ENCODE data around the gene CCM2.
"Not testable (repeated sequence)": the region's sequence is repeated elsewhere in the genome, so short reads cannot be mapped to it uniquely, and the experiment has no call there.

Gene CCM2

DNA sequence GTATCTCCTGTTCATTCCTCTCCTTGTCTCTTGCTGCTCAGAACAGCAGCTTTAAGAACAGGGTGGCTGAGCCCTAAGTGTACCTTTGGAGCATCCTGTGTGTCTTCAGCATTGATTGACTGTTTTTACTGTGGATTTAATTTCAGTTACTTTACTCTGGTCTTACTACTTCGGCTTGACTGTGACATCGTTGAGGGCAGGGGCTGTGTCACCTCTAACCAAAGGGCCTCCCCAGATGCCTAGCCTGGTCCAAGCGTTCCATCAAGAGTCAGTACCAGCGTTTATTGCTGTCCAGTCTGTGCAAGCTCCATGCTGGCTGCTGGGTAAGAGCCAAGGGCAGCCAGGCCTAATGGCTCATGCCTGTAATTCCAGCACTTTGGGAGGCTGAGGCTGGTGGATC is 32.4 kb downstream of the CCM2 start:
- no peak for DNase-seq (ENCODE audit: low read depth in 2 of 3, low spot score in 2 of 3)

DNA sequence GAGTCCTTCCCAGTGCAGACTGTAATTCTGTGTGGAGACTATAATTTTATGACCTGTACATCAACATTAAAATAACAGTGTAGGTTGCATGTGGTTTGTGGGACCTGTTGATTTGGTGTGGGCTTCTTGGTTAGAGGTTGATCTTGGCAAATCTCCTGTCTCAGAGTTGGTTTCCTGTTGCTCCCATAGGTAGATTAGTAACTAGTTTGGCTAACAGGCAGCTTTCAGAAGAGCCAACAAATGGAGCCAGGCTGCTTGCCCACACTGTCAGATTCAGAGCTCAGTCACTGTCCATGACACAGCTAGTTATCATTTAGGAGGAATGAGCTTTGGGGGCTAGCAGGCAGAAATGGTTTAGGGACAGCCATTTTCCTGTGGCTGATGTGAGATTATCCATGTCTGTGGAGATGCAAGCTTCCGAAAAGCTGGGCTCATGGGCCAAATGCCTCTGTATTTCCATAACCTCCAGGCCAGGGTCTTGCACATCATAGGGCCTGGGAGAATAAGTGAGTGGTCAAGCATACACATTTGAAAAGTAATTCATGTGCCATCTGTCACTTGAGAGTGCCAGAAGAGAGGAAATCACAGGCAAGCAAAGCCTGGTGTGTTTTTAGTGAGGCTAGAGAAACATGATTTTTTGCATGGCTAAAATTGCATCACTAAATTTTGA is 33.4 kb downstream of the CCM2 start:
- DNase-seq (ENCODE audit: low read depth in 2 of 3, low spot score in 2 of 3), result no peak

DNA sequence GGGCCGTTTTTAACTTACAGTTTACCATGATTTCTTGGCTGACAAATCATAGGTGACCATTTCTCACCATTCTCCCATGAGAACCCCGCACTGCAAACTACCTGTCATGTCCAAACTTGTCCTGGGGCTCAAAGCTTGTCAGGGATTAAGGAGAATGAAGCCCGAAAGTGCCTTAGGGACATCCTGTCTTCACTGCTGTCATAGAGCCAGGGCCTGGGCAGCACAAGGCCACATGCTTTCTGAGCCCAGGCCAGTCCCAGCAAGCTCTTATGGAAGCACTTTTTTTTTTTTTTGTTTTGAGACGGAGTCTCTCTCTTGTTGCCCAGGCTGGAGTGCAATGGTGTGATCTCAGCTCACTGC is 33.9 kb downstream of the CCM2 start:
- DNase-seq (ENCODE audit: low read depth in 2 of 3, low spot score in 2 of 3), result no peak

DNA sequence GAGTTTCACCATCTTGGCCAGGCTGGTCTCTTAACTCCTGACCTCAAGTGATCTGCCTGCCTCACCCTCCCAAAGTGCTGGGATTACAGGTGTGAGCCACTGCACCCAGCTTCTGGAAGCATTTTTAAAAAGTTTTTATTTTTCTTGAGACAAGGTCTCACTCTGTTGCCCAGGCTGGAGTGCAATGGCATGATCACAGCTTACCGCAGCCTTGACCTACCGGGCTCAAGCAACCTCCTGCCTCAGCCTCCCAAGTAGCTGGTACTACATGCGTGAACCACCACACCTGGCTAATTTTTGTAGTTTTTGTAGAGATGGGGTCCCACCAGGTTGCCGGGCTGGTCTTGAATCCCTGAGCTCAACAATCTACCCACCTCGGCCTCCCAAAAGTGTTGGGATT is 34.7 kb downstream of the CCM2 start:
- not testable (repeated sequence) for DNase-seq (ENCODE audit: low read depth in 2 of 3, low spot score in 2 of 3)

DNA sequence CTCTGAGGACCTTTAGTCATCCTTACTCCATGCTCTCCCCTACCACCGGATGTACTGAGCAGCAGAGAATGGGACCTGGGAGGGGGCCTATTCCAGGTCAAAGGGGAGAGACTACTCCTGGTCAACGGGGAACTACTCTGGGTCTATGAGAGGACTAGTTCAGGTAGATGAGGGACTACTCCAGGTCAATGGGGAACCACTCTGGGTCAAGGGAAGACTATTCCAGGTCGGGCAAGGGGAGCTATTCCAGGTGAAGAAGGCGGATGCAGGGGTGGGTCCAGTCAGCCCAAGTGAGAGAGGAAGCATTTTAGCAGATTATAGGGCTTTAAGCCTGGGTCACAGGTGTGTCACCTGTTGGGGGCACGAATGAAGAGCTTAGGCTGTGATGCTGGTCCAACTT is 35.4 kb downstream of the CCM2 start:
- no peak for DNase-seq (ENCODE audit: low read depth in 2 of 3, low spot score in 2 of 3)

DNA sequence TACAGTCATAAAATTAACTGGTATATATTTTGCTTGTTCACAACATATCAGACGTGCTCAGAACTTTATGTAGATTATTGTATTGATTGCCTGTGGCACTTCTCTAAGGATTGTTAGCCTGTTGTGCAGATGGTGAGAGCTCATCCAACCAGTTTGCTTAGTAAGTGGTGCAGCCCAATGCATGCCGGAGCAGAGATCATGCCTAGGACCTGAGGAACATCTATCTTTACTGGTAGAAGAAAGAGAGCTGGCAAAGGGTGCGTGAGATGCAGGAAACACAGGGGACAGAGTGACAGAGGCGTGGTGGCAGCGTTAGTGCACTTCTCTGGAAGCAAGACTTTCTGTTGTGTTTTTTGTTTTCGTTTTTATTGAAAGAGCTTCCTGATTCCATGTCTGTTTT is 35.9 kb downstream of the CCM2 start:
- DNase-seq (ENCODE audit: low read depth in 2 of 3, low spot score in 2 of 3), result no peak

DNA sequence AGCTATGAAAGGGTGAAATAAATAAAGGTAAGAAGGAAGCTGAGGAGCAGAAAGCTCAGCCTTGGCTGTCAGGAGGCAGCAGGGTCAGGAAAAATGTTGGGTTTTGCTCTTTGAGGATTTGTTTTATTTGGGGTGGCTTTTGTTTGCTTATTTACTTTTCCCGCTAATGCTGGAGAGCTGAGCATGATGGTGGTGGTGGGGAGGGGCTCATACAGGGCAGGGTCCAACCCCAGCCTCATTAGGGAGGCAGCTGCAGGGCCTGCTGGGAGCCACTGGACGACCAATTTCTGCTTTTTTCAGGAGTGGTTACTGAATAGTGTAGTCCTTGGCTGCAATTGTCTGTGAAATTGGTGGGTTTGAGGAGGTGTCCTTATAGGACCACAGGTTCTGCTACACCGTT is 36.3 kb downstream of the CCM2 start:
- no peak for DNase-seq (ENCODE audit: low read depth in 2 of 3, low spot score in 2 of 3)

DNA sequence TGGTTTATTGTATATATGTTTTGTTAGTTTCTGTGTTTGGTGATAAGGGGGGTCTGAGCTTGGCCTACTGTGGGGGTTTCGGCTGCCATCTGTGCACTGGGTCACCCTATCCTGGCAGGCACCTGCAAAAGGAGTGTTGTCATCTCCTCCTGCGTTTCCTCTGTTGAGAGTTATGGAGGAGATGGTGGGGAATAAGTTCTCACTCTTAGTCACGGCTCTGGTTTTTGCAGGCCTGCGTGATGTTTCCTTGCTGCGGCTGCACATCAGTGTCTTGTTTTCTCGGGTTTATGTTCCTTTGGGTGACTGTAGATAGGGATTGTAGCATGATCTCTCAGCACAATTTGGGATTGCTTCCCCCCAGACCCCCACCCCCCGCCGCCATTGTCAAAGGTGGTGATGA is 36.8 kb downstream of the CCM2 start:
- no peak for DNase-seq (ENCODE audit: low read depth in 2 of 3, low spot score in 2 of 3)

DNA sequence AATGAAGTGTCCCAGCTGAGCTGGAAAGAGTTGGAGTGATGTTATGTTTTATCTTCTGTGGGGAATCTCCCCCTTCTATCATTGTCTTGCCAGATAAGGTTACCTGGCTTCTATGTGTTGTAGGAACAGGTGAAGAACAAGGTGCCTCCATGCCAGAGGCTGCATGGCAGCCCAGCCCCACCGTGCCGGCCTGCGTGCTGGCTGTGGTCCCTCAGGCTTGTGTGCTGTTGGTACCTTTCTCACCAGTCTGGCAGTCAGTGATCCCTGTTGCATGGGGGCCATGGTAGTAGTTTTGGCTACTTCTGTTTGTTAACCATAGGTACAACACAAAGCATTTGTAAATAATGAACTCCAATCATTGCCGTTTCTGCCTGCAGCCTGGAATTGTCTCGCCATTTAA is 37.9 kb downstream of the CCM2 start:
- no peak for DNase-seq (ENCODE audit: low read depth in 2 of 3, low spot score in 2 of 3)

DNA sequence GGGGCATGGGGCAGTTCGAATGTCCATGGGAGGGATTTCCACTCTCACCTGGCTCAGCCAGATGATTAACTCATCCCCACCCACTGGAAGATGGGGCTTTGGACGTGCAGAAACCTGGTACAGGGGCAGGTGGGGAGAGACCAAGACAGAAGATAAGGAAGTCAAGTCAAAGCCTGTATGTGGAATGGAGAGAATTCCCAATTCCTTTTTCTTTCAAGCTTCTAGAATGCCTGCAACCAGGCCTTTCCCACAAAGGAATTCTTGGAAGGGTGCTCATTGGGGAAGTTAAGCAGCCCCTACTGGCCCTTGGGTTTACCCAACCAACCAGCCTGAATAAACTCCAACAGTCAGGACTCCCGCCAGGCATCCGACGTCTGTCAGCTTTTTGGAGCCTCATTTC is 39.1 kb downstream of the CCM2 start:
- no peak for DNase-seq (ENCODE audit: low read depth in 2 of 3, low spot score in 2 of 3)

DNA sequence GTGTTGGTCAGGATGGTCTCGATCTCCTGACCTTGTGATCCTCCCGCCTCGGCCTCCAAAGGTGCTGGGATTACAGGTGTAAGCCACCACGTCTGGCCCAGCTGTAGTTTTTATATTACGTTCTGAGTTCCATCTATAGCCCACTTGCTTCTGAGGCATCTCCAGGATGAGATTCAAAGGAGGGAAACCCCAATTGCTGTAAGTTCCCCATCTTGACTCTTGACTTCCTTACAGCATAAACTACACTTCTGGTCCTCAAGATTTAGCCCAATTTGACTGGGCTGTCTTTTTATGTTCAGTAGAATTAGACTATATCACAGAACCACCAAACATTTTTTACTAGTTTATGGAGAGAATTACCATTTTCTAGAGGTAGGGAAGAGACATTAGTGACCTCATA is 44.3 kb downstream of the CCM2 start:
- DNase-seq (ENCODE audit: low read depth in 2 of 3, low spot score in 2 of 3), result no peak

DNA sequence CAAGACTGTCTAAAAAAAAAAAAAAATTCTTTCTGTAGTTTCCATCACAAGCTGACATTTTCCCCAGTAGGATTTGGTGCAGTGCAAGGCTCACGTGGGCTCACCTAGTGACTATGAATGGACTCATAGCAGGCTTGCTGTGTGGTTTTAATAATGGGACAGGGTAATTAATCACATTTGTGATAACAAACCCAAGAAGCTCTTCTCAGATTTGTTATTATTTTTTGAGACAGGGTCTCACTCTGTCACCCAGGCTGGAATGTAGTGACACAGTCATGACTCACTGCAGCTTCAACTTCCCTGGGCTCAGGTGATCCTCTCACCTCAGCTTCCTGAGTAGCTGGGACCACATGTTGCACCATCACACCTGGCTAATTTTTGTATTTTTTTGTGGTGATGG is 48.7 kb downstream of the CCM2 start:
- no peak for DNase-seq (ENCODE audit: low read depth in 2 of 3, low spot score in 2 of 3)

DNA sequence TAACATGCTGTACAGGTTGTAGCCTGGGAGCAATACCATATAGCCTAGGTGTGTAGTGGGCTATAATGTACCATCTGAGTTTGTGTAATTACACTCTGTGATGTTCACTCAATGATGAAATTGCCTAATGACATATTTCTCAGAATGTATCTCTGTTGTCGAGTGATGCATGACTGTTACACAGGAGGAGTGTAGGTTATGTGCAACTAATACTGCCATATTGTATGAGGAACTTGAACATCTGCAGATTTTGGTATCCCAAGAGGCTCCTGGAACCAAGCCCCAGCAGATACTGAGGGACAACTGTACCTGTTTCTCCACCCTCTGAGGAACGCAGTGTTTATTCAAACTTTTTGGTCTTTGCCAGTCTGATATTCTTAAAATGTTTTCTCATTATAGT is 50.2 kb downstream of the CCM2 start:
- DNase-seq (ENCODE audit: low read depth in 2 of 3, low spot score in 2 of 3), result no peak

DNA sequence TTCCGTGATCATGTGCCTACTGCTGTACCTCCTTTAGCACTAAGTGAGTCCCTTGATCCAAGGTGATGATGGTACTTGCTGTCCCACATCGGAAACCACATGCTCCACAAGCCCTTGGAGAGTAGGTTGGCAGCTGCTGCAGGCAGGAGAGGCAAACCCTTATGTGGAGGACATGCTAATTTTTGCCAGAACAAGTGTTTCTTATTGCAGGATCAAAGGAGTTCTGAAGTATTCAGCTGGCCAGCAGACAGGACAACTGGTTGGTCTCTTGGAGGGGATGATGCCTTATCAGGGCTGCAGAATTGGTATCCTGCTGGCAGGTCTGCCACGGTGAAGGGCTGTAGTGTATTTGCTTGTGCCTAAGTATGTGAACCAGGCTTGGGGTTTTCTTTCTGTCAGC is 52.0 kb downstream of the CCM2 start:
- DNase-seq (ENCODE audit: low read depth in 2 of 3, low spot score in 2 of 3), result no peak

DNA sequence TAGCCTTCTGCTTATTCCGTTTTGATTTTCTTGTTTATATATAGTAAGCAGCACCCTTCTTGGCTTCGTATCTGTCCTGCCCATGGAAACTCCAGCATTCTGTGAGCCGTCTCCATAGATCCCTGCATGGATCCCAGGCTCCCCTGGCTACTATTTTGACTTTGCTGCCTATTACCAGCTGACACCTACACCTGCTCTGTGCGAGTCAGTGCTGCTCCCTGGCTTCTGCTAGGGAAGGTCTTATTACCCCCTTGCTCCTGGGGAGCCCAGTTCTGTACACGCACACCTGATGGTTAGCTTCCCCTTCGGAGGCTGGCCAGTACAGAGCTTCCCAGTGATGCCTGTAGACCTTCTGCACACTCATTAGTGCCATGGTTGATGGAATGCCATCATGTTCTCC is 53.4 kb downstream of the CCM2 start:
- DNase-seq (ENCODE audit: low read depth in 2 of 3, low spot score in 2 of 3), result no peak

DNA sequence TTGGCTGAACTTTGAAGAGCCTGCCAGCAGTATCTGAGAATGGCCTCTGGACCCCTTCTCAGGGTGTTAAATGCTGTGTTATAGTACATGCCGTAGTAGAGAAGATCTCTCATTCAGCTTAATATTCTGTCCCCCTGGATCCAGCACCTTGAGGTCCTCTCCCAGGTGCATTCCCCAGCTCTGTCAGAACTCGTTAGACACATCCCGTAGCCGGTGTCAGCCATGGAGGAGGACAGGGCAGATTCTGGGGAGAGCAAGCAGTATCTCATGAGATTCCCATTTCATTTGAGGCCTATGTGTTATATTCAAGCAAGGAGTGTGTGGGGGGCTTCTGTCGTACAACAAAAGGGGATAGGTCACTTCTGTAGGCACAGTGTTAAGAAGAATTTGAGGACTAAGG is 53.9 kb downstream of the CCM2 start:
- no peak for DNase-seq (ENCODE audit: low read depth in 2 of 3, low spot score in 2 of 3)

DNA sequence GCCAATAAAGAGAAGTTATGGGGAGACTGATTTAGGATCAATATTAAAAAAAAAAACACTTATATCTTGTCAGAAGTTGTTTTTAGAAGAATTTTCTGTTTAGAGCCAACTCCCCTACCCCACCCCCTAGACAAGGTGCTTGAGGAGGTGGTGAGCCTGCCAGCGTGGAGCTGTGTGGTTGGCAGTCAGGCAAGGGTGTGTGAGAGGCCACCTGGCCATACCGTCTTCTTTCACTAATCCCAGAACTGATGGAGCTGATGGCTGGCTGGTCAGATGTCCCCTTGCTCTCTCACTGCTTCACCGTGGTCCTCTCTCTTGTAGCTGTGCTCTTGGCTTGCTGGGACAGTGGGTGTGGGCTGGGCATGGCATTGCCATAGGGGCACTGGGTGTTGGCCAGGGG is 54.4 kb downstream of the CCM2 start:
- no peak for DNase-seq (ENCODE audit: low read depth in 2 of 3, low spot score in 2 of 3)

DNA sequence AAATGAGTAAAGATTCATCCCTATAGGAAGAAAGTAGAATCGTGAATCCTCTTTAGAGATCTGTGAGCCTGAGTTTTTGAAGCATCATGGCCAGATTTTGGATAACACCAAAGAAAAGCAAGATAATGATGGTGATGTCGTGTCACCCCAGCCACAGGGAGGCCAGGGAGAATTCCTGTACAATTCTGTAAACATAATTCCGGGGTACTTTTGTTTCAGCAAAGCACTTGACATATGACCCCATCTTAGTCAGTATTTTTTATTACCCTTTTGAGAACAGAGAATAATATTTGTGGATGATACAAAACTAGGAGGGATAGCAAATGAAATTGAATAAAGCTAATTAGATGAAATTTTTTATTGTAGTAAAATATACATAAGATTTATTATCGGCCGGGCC is 55.0 kb downstream of the CCM2 start:
- DNase-seq (ENCODE audit: low read depth in 2 of 3, low spot score in 2 of 3), result no peak

DNA sequence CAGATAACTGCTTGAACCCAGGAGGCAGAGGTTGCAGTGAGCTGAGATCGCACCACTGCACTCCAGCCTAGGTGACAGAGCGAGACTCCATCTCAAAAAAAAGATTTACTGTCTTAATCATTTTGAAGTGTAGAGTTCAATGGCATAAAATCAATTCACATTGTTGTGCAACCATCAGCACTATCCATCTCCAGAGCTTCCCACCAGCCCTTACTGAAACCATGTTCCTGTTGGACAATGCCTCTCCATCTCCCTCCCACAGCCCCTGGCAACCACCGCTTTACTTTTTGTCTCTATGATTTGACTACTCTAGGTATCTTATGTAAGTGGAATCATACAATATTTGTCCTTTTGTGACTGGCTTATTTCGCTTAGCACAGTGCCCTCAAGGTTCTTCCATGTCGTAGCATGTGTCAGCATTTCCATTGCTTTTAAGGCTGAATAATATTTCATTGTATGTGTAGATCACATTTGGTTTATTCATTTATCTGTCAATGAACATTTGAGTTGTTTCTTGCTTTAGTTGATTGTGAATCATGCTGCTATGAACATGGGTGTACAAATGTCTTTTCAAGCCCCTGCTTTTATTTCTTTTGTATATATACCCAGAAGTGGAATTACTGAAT is 55.7 kb downstream of the CCM2 start:
- DNase-seq (ENCODE audit: low read depth in 2 of 3, low spot score in 2 of 3), result no peak

DNA sequence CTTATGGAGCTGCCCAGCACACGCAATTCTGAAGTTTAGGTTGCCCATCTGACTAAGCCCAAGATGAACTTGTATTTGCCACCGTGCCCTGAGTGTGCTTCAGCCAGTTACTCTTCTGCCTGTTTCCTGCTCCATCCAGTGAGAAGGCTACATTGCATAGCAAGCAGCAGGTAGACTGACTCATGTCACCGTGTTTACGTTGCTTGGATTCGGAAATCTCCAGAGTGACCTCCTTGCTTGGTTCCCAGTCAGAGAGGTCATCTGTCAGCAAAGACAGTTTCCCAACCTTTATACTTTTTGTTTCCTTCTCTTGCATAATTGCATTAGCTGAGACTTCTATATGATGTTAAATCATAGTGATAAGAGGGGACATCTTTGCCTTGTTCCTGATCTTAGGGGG is 57.9 kb downstream of the CCM2 start:
- no peak for DNase-seq (ENCODE audit: low read depth in 2 of 3, low spot score in 2 of 3)

DNA sequence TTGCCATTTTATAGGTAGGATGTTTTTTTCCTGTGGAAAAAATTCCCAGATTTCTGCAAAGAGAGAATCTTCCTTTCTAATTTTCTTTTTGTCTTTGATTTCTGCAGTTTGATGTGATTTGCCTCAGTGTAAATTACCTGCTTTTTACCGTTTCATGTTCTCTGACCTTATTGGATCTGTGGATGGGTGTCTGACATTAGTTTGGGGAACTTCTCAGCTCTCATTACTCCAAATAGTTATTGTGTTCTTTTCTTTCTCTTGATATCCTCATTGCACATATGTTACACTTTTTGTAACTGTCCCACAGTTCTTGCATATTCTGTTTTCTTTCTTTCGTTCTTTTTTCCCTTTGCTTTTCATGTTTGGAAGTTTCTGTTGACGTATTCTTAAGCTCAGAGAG is 60.3 kb downstream of the CCM2 start:
- no peak for DNase-seq (ENCODE audit: low read depth in 2 of 3, low spot score in 2 of 3)

DNA sequence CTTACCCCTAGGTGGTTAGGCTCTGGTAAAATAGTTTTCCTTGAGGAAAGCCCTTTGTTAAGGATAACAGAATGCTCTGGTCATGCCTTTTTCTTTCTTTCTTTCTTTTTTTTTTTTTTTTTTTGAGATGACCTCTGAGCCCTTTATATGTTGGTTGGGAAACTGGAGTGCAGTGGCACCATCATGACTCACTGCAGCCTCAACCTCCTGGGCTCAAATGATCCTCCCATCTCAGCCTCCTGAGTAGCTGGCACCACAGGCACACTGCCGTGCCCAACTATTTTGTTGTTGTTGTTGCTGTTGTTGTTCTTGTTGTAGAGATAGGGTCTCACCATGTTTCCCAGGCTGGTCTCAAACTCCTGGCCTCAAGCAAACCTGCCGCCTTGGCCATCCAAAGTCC is 61.4 kb downstream of the CCM2 start:
- DNase-seq (ENCODE audit: low read depth in 2 of 3, low spot score in 2 of 3), result no peak

DNA sequence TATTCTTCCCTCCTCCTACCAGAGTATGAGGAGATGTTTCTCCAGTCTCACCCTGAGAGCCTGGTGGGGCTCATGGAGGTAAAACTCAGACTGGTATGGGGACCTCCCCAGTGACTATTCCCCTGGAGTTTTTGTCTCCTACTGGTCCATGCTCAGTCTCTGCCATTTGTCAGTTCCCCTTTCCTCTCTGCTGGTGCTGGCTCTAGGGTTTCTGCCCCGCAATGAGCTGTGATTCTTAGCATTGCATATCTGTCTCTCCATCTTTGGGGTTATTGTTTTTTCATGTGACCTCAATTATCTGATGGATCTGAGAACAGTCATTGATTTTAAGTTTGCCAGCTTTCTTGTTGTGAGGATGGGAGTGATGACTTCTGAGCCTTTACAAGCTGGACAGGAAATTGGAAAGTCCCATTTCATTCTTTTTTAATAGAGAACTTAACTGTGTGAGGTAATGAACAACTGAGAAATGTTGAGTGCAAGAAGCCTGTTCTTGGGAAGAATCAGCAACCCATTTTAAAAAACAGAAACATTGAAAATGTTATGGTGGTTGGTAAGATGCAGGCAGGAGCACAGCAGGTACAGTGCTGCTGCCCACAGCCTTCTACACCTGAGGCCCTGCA is 61.9 kb downstream of the CCM2 start:
- no peak for DNase-seq (ENCODE audit: low read depth in 2 of 3, low spot score in 2 of 3)

Measured in activated CD8-positive, alpha-beta memory T cell treated with anti-CD3 and anti-CD28 coated beads for 48 hours (primary cell).